Embryonic facial prominence (tissue), 1 donor: Measurements from ENCODE around the gene SPIN1.
"Not testable (repeated sequence)": the region's sequence is repeated elsewhere in the genome, so short reads cannot be mapped to it uniquely, and the experiment has no call there.

Experiments used
- DNase-seq: peaks from one replicate; pipeline ENCODE4 v3.0.0-alpha.2; 2016; ENCODE audit errors: extremely low spot score

The SPIN1 gene

DNA sequence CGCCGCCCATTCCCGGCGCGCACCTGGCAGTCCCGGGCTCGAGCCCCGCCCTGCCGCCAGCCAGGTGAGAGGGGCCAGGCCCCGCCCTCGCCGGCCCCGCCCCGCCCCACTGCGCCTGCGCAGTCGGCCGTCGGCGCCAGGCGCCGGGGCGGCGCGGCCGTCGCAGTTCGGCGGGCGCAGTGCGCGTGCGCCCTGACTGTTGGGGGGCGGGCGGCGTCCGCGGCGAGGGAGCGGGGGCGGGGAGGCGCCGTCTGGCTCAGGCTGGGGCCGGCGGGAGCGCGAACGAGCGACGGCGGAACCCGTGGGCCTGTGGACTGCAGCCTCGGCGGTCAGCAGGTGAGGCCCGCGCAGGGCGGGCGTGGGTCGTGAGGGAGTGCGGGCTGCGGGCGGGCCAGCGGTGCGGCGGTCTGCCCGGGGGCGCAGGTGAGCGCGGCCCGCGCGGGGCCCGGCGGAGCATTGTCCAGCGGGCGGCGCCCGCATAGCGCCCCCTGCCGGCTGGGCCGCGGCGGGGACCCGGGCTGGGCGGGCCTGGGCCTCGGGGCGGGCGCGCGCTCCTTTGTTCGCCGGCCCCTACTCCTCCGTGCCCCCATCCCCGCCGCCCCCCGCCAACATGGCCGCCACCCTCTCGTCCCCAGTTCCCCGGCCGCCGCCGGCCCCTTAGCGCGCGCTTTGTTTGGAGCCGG is at the start of gene SPIN1:
Gene SPIN1 (plus strand): TSS at position 242 of the 683 bp plus-strand sequence. CDS start 38,096 bp downstream, outside the sequence.
- peak; percentile 51 for DNase-seq

DNA sequence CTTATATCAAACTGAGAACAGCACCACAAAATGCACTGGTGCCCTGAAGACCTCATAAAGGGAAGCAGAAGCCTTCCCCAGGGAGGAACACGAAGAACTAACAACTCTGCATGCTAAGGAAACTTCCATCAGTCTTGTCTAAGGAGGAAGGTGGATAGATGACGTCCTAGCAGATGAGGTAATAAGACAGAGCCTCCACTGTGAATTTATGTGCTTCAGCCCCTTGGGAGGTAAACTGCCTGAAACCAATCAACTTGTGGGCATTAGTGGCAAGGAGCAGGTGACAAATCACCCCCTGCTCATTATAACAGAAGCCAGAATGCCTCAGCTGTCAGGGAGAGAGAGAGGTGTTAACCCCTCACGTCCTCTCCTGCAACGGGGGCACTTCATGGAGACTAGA is 48.9 kb upstream of the SPIN1 start:
- DNase-seq = no peak

- no peak for DNase-seq
Observed at GRCh38 chr9:88342246-88342645, 46.0 kb upstream of the SPIN1 start.

DNA sequence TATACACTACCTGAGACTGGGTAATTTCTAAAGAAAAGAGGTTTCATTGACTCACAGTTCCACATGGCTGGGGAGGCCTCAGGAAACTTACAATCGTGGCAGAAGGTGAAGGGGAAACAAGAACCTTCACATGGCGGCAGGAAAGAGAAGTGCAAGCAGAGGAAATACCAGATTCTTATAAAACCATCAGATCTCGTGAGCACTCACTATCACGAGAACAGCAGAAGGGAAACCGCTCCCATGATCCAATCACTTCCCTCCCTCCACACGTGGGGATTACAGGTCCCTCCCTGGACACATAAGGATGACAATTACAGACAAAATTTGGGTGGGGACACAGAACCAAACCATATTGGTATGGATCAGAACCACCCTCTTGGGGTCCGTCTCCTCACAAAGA is 44.2 kb upstream of the SPIN1 start:
- DNase-seq = no peak

GRCh38 chr9:88350354-88350753 is 37.9 kb upstream of the SPIN1 start:
- DNase-seq = not testable (repeated sequence)

- DNase-seq = no peak
Observed at GRCh38 chr9:88355166-88355565, 33.1 kb upstream of the SPIN1 start.

DNA sequence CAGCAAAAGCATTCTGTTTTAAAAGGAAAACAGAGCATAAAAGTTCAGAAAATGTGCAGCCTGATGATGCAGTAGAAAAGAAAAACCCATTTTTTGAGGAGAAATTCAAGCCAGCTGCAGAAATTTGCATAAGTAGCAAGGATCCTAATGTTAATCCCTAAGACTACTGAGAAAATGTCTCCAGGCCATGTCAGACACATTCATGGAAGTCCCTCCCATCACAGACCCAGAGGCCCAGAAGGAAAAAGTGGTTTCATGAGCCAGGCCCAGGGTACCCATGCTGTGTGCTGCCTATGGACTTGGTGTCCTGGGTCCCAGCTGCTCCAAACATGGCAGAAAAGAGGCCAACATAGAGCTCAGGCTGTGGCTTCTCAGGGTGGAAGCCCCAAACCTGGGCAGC is 31.0 kb upstream of the SPIN1 start:
- DNase-seq = not testable (repeated sequence)

DNA sequence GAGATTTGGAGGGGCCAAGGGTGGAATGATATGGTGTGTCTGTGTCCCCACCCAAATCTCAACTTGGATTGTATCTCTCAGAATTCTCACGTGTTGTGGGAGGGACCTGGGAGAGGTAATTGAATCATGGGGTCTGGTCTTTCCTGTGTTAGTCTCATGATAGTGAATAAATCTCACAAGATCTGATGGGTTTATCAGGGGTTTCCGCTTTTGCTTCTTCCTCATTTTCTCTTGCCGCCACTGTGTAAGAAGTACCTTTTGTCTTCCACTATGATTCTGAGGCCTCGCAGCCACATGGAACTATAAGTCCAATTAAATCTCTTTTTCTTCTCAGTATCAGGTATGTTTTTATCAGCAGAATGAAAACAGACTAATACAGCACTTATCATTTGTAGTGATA is 29.5 kb upstream of the SPIN1 start:
- no peak for DNase-seq

- no peak for DNase-seq
Observed at GRCh38 chr9:88359974-88360373, 28.3 kb upstream of the SPIN1 start.

- DNase-seq = no peak
Observed at GRCh38 chr9:88362681-88363080, 25.6 kb upstream of the SPIN1 start.

- no peak for DNase-seq
Observed at GRCh38 chr9:88363661-88364060, 24.6 kb upstream of the SPIN1 start.

DNA sequence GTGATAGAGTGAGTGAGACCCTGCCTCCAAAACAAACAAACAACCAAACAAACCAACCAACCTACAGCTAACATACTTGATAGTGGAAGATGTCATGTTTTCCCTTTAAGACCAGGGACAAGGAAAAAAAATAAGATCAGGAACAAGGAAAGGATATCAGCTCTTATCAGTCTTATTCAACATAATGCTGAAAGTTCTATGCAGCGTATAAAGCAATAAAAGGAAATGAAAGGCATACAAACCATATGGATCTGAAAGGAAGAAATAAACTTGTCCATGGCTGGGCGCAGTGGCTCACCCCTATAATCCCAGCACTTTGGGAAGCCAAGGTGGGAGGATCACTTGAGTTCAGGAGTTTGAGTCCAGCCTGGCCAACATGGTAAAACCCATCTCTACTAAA is 23.5 kb upstream of the SPIN1 start:
- DNase-seq = no peak

DNA sequence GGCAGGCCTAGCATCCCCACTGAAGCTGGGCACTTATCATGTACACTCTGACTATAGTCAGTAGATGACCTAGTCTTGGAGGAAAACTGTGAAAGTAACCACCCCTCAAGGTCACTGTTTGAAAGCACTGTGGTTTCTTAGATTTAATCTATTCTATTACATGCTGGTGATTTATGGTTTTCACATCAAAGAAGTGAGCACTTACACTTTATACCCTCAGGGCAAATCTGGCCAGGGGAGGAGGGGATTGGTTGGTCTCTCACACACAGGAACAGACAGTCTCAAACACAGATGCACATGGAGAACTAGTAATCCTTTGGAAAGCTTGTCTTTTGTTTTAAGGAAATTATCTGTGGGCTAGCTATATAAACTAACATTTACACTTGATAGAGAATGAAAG is 17.9 kb upstream of the SPIN1 start:
- no peak for DNase-seq

DNA sequence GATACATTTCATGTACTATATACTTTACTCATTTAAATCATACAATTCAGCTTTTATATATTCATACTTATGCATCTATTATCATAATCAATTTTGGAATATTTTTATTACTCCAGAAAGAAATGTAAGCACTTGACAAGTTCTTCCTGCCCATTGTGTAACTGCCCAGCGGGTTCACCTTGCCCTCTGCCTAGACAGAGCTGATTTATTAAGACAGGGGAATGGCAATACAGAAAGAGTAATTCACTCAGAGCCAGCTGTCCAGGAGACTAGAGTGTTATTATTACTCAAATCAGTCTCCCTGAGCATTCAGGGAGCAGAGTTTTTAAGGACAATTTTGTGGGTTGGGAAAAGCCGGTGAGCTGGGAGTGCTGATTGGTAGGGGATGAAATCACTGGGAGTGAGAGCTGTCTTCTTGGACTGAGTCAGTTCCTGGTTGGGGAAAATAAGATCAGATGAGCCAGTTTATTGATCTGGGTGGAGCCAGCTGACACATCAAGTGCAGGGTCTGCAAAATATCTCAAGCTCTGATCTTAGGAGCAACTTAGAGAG is 16.1 kb upstream of the SPIN1 start:
- no peak for DNase-seq

- no peak for DNase-seq
Observed at GRCh38 chr9:88373045-88373444, 15.2 kb upstream of the SPIN1 start.

DNA sequence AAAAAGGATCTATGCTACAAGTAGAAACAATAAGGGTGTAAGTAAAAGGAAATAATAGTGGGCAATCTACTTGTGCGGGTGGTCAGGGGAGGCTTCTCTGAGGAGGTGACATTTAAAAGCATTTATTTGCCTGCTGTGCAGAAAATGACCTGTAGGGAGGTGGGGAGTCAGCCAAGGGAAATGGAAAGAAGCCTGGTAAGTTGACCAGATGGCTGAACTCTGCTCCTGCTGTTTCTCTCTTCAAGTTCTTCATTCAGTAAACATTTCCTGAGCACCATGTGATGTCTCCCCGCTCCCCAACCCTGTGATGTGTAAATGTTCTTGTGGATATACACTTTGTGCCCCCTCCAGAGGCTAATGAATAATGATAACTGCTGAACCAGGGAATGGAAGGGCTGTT is 9.9 kb upstream of the SPIN1 start:
- DNase-seq = no peak

GRCh38 chr9:88379352-88379751 is 8.9 kb upstream of the SPIN1 start:
- DNase-seq = no peak

DNA sequence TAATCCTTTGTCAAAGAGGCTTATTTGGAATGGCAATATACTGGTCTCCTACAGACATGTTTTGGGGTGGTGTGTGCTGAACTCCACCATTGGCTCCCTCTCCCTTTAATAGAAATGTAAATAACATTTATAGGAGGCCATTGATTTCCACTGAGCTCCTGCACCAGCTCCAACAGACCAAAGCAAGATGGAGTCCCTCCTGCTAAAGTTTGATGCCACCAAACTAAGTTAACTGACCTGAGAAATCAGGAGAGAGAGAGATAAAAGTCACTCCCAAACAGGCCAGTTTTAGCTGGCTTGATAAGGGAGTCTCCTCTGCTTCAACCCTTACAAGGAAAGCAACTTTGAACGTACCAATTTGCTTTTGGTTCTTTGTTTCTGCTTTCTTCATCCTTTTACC is 8.1 kb upstream of the SPIN1 start:
- no peak for DNase-seq

DNA sequence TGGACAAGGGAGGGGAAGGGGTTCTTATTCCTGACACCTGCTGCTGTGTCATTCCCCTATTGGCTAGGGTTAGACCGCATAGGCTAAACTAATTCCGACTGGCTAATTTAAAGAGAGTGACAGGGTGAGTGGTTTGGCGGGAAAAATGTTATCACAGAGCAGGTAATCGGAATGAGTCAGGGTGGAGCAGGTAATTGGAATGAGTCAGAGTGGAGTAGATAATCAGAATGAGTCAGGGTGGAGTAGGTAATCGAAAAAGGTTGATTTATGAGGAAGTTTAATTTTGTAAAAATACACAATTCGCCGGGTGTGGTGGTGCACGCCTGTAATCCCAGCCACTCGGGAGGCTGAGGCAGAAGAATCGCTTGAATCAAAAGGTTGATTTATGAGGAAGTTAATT is 6.9 kb upstream of the SPIN1 start:
- DNase-seq = not testable (repeated sequence)

DNA sequence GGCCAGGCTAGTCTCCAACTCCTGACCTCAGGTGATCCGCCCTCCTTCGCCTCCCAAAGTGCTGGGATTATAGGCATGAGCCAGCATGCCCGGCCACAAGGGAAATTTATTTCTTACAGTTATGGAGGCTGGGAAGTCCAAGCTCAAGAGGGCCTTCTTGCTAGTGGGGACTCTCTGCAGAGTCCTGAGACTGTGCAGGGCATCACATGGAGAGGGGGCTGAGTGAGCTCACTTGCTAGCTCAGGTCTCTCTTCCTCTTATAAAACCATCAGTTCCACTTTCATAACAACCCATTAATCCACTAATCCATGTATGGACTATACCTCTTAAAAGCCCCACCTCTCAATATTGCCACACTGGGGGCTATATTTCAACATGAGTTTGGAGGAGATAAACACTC is 5.1 kb upstream of the SPIN1 start:
- DNase-seq = no peak

DNA sequence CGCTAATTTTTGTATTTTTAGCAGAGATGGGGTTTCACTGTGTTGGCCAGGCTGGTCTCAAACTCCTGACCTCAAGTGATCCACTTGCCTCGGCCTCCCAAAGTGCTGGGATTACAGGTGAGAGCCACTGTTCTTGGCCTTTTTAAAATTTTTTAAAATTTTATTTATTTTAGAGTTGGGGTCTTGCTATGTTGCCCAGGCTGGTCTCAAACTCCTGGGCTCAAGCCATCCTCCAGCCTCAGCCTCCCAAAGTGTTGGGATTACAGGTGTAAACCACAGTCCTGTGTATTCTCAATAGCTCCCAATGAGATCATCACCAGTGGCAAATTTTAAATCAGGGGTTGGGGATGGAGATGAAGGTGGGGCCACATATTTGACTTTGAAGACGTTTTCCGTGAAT is 2.1 kb upstream of the SPIN1 start:
- DNase-seq = not testable (repeated sequence)

DNA sequence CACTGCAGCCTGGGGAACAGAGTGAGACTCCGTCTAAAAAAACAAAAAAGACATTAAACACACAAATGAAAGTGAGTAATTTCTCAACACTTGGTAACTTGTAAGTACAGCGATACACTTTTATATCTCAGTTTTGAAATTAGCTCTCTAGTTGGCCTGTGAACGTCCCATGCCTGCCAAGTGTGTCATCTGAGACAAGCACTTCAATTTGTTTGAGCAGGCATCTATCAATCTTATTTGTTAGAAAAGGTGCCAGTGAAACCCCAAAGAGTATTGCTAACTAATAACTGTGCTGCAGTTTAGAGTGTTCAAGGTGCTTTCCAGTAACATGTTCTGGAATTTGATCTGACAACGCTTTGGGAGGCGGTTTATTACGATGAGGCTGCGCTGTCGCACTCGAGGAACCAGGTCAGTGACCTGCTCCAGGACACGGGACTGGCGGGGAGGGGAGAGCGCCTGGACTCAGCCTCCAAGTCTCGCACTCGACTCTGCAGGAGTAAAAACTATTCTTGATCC is 1.1 kb upstream of the SPIN1 start:
- no peak for DNase-seq

- DNase-seq = no peak
Observed at GRCh38 chr9:88387552-88388202, 567 bp upstream of the SPIN1 start.
